Bone marrow (tissue), 2 donors: ENCODE results near the gene EXOC6.

ENCODE experiments used
- DNase-seq, 2 donors: peaks; one replicate each; lab custom pipeline; 2025; lab: John Stamatoyannopoulos, UW

EXOC6 gene

GRCh38 chr10:93066544-93066913, 218.2 kb downstream of the EXOC6 start:
- DNase-seq = no peak

- DNase-seq = no peak
Measured at GRCh38 chr10:93067443-93068365, 219.4 kb downstream of the EXOC6 start.

- DNase-seq = no peak
Measured at GRCh38 chr10:93068411-93069244, 220.3 kb downstream of the EXOC6 start.

- DNase-seq = no peak
Measured at GRCh38 chr10:93069245-93069561, 220.9 kb downstream of the EXOC6 start.

- no peak for DNase-seq
Measured at GRCh38 chr10:93070378-93071176, 222.3 kb downstream of the EXOC6 start.

GRCh38 chr10:93071177-93071472, 222.8 kb downstream of the EXOC6 start:
- no peak for DNase-seq

GRCh38 chr10:93071674-93072224, 223.4 kb downstream of the EXOC6 start:
- no peak for DNase-seq

- no peak for DNase-seq
Measured at GRCh38 chr10:93072225-93072712, 223.9 kb downstream of the EXOC6 start.

GRCh38 chr10:93072713-93073538, 224.6 kb downstream of the EXOC6 start:
- DNase-seq = no peak

- DNase-seq = no peak
Measured at GRCh38 chr10:93073539-93074146, 225.3 kb downstream of the EXOC6 start, which contains the start of gene CYP26A1. CYP26A1 (plus strand) TSS chr10:93073893; CDS start chr10:93073935, 42 bp downstream.

GRCh38 chr10:93074147-93074596, 225.9 kb downstream of the EXOC6 start:
- peak in 1 of 2 donors; percentile 28 for DNase-seq

GRCh38 chr10:93074597-93075368, 226.5 kb downstream of the EXOC6 start:
- DNase-seq = no peak

GRCh38 chr10:93075369-93076221, 227.3 kb downstream of the EXOC6 start:
- no peak for DNase-seq

GRCh38 chr10:93076871-93077270, 228.6 kb downstream of the EXOC6 start:
- no peak for DNase-seq

- DNase-seq = no peak
Measured at GRCh38 chr10:93077860-93078337, 229.6 kb downstream of the EXOC6 start.

GRCh38 chr10:93079663-93080349, 231.5 kb downstream of the EXOC6 start:
- DNase-seq = no peak

GRCh38 chr10:93080350-93081046, 232.2 kb downstream of the EXOC6 start:
- peak; percentile 12 to 53 for DNase-seq
